Measurements from ENCODE around the gene ADI1. TPM values are rescaled to one million over a fixed set of nuclear protein-coding genes. Genes with fewer than 3 reads are reported as not detected.
A peak's percentile ranks its signal among the peaks of the same experiment; 100 is the strongest.

Gene ADI1
- total and polyA plus RNA-seq, 10 of the 15 experiments (the other 5 are each of a cell fraction or from before 2014, with no cell fraction given) = 4.4 to 78.7 (median 17.2) TPM

- TF ChIP-seq JUND (IDR thresholded peaks at IDR 0.05; ENCODE audit: low read depth, low read length) (0 out of 2 replicates have a peak, but pooled peaks have one; percentile 23), HDAC2 (IDR thresholded peaks at IDR 0.05) (no peak), ZNF24 (IDR thresholded peaks at IDR 0.05) (no peak), NR2C2 (IDR thresholded peaks at IDR 0.05; ENCODE audit: borderline replicate concordance, control insufficient read depth, insufficient read length, low read depth) (no peak), JUNB (IDR thresholded peaks at IDR 0.05) (no peak)
Observed at GRCh38 chr2:3557639-3558204, 38.4 kb upstream of the ADI1 start (continued).

- no peak overlapping the region for H2AFZ ChIP-seq (ENCODE audit: control insufficient read depth, low read depth, low read length)
- in situ Hi-C loops (cut with MboI) = no loop called here
- peaks cover 27% of the 10 kb centered on the region for H3K79me2 ChIP-seq (ENCODE audit: control insufficient read depth, insufficient read depth, low read length)
- TF ChIP-seq HCFC1 (IDR thresholded peaks at IDR 0.05; ENCODE audit: low read length) = no peak
- no peak for TF ChIP-seq NFXL1 (IDR thresholded peaks at IDR 0.05; ENCODE audit: borderline replicate concordance)
- TF ChIP-seq E4F1 (IDR thresholded peaks at IDR 0.05; ENCODE audit: borderline replicate concordance, partially characterized antibody) = no peak
- TF ChIP-seq BMI1 (IDR thresholded peaks at IDR 0.05; ENCODE audit: borderline replicate concordance) = no peak
- TF ChIP-seq TCF7 (IDR thresholded peaks at IDR 0.05; ENCODE audit: borderline replicate concordance) = no peak
- TF ChIP-seq SREBF1 (IDR thresholded peaks at IDR 0.05; ENCODE audit: low read length) = no peak
- TF ChIP-seq CREM (IDR thresholded peaks at IDR 0.05; ENCODE audit: low read depth) = no peak
- no peak for TF ChIP-seq MTA2 (IDR thresholded peaks at IDR 0.05; ENCODE audit: low read depth)
- TF ChIP-seq EZH2 (IDR thresholded peaks at IDR 0.05; ENCODE audit: borderline replicate concordance, control insufficient read depth, low read depth, low read length) = no peak
- no peak for TF ChIP-seq POU2F2 (IDR thresholded peaks at IDR 0.05; ENCODE audit: borderline replicate concordance, low read depth, low read length)
- H3K9me3 ChIP-seq (replicated peaks; ENCODE audit: control insufficient read depth, insufficient read depth, low read length) = no peaks in the 10 kb centered on the region
- intact Hi-C loops (cut with micrococcal nuclease; ENCODE audit: unreplicated experiment) = no loop called here
- no peaks in the 10 kb centered on the region for H3K27me3 ChIP-seq (replicated peaks in 1 of 2; ENCODE audit: control insufficient read depth in 2 of 2, insufficient read depth in 2 of 2, low read length in 1 of 2)
- no peaks in the 10 kb centered on the region for H4K20me1 ChIP-seq (ENCODE audit: control insufficient read depth, insufficient read depth)
- no peaks in the 10 kb centered on the region; the same call in 1 of the 2 replicates for H3K4me1 ChIP-seq (ENCODE audit: control insufficient read depth, insufficient read depth, low read length)
- DNase-seq (ENCODE audit: low read depth, low spot score) (no peak), ATAC-seq (no peak), FAIRE-seq (no peak)
- SMC1A ChIA-PET (ENCODE audit: uncharacterized antibody, unreplicated experiment) = interaction anchor here (1.0 to 1.8 kb wide), 5 partner anchors 10 to 37 kb away, joined by 3 to 5 read pairs (median 3); no protein-coding TSS in a partner anchor
- POLR2A ChIA-PET = no interaction called here
- WGBS (ENCODE audit: insufficient coverage, insufficient replicate concordance, low lambda C conversion rate, missing lambda C conversion rate) = 93% methylated on average over 10 of the region's 10 CpGs
- H3K4me2 ChIP-seq (ENCODE audit: control insufficient read depth, insufficient read depth) = no peak overlapping the region
- H3K9ac ChIP-seq (ENCODE audit: control insufficient read depth, insufficient read depth, low read length) = no peak overlapping the region
- peaks cover 9 to 26% of the 10 kb centered on the region in 2 experiments for H3K36me3 ChIP-seq (ENCODE audit: control insufficient read depth in 2 of 2, insufficient read depth in 2 of 2, low read length in 1 of 2)
- H3K4me3 ChIP-seq = no peak overlapping the region
- RAD21 ChIA-PET (ENCODE audit: unreplicated experiment) = interaction anchor here (1.5 kb wide), 1 partner anchor 9 kb away, joined by 3 read pairs; no protein-coding TSS in a partner anchor
- CTCF ChIA-PET = interaction anchor here (1.2 to 1.4 kb wide), 2 partner anchors 25 to 91 kb away, joined by 3 read pairs; no protein-coding TSS in a partner anchor
- H3K27ac ChIP-seq (ENCODE audit: control insufficient read depth, insufficient read depth) = no peak overlapping the region
- BruUV-seq (replicated peaks) = no TSS peak
Observed at GRCh38 chr2:3553946-3554345, 34.6 kb upstream of the ADI1 start.
